CD4-positive, alpha-beta T cell treated with Interleukin-15 for 1 hour (primary cell): Measurements from ENCODE around the gene ATXN10.
"Not testable (repeated sequence)": the region's sequence is repeated elsewhere in the genome, so short reads cannot be mapped to it uniquely, and the experiment has no call there.

Experiments used
- DNase-seq: peaks from one replicate; pipeline ENCODE4 v3.0.0-alpha.2; 2020

The ATXN10 gene

GRCh38 chr22:45680932-45681700 is 9.5 kb downstream of the ATXN10 start:
- DNase-seq, result no peak

GRCh38 chr22:45682064-45682463 is 10.4 kb downstream of the ATXN10 start:
- no peak for DNase-seq

- not testable (repeated sequence) for DNase-seq
Measured at GRCh38 chr22:45682773-45683172, 11.1 kb downstream of the ATXN10 start.

- no peak for DNase-seq
Measured at GRCh38 chr22:45683248-45683647, 11.6 kb downstream of the ATXN10 start.

- DNase-seq, result no peak
Measured at GRCh38 chr22:45683680-45684079, 12.0 kb downstream of the ATXN10 start.

GRCh38 chr22:45684169-45684568 is 12.5 kb downstream of the ATXN10 start:
- no peak for DNase-seq

- no peak for DNase-seq
Measured at GRCh38 chr22:45684752-45685574, 13.3 kb downstream of the ATXN10 start.

- no peak for DNase-seq
Measured at GRCh38 chr22:45686004-45686403, 14.4 kb downstream of the ATXN10 start.

GRCh38 chr22:45686836-45687235 is 15.2 kb downstream of the ATXN10 start:
- no peak for DNase-seq

- no peak for DNase-seq
Measured at GRCh38 chr22:45688600-45689080, 17.0 kb downstream of the ATXN10 start.

GRCh38 chr22:45689211-45689610 is 17.6 kb downstream of the ATXN10 start:
- no peak for DNase-seq

GRCh38 chr22:45690008-45690407 is 18.4 kb downstream of the ATXN10 start:
- no peak for DNase-seq

GRCh38 chr22:45692549-45692948 is 20.9 kb downstream of the ATXN10 start:
- DNase-seq, result no peak

GRCh38 chr22:45693835-45694234 is 22.2 kb downstream of the ATXN10 start:
- no peak for DNase-seq

- no peak for DNase-seq
Measured at GRCh38 chr22:45696227-45696626, 24.6 kb downstream of the ATXN10 start.

- DNase-seq, result no peak
Measured at GRCh38 chr22:45698094-45698493, 26.5 kb downstream of the ATXN10 start.

- DNase-seq, result no peak
Measured at GRCh38 chr22:45702981-45703380, 31.3 kb downstream of the ATXN10 start.

- DNase-seq, result no peak
Measured at GRCh38 chr22:45703758-45704157, 32.1 kb downstream of the ATXN10 start.

GRCh38 chr22:45704648-45705047 is 33.0 kb downstream of the ATXN10 start:
- DNase-seq, result no peak

GRCh38 chr22:45707605-45708004 is 36.0 kb downstream of the ATXN10 start:
- no peak for DNase-seq

GRCh38 chr22:45708145-45708544 is 36.5 kb downstream of the ATXN10 start:
- no peak for DNase-seq

GRCh38 chr22:45709060-45709739 is 37.6 kb downstream of the ATXN10 start:
- DNase-seq, result no peak

GRCh38 chr22:45709866-45710265 is 38.2 kb downstream of the ATXN10 start:
- no peak for DNase-seq
